Measurements from ENCODE around the gene RNF113A. TPM values are rescaled to one million over a fixed set of nuclear protein-coding genes. Genes with fewer than 3 reads are reported as not detected.
"Not testable (repeated sequence)": the region's sequence is repeated elsewhere in the genome, so short reads cannot be mapped to it uniquely, and the experiment has no call there.

The RNF113A gene
- total RNA-seq = 10 to 100 TPM in 1 of 2 donors, 1 to 10 TPM in 1; 8.2 to 10.2 TPM
- long read RNA-seq, donor 1, partial matches to known transcripts = 0 of 1 reads
- long read RNA-seq, donor 1, other reads (novel, unspliced or antisense) = 0 of 1 reads
- long read RNA-seq, donor 2, transcript RNF113A-201 (1 exons, 1,353 nt) = major isoform, 42 of 42 reads
- long read RNA-seq, donor 2, partial matches to known transcripts = 0 of 42 reads
- long read RNA-seq, donor 2, other reads (novel, unspliced or antisense) = 0 of 42 reads

- intact Hi-C loops (cut with DNase I) = loop anchor here in 1 of 2 donors (5.0 kb wide), 1 partner anchor 899 kb away; the partner anchor contains the start of gene LONRF3
- peak; percentile 95 for DNase-seq (ENCODE audit: low spot score)
Observed at GRCh38 chrX:119871599-119872395, at the start of gene RNF113A, which contains the start of gene NDUFA1. Gene RNF113A (minus strand): TSS chrX:119871733. CDS start chrX:119871613, 120 bp downstream. Gene NDUFA1 (plus strand): TSS chrX:119871832. CDS start chrX:119871912, 80 bp downstream.

- intact Hi-C loops (cut with DNase I) = no loop called here
- no peak for DNase-seq (ENCODE audit: low spot score)
Observed at GRCh38 chrX:119919835-119920585, 48.5 kb upstream of the RNF113A start.

GRCh38 chrX:119917877-119918276 lies 46.3 kb upstream of the RNF113A start:
- intact Hi-C loops (cut with DNase I) = no loop called here
- peak; percentile 24 for DNase-seq (ENCODE audit: low spot score)

GRCh38 chrX:119916310-119916709 lies 44.8 kb upstream of the RNF113A start:
- peak; percentile 17 for DNase-seq (ENCODE audit: low spot score)
- intact Hi-C loops (cut with DNase I) = no loop called here

GRCh38 chrX:119900976-119901375 lies 29.4 kb upstream of the RNF113A start:
- DNase-seq (ENCODE audit: low spot score) = no peak
- intact Hi-C loops (cut with DNase I) = no loop called here

- DNase-seq (ENCODE audit: low spot score) = no peak
- intact Hi-C loops (cut with DNase I) = no loop called here
Observed at GRCh38 chrX:119899125-119899524, 27.6 kb upstream of the RNF113A start.

GRCh38 chrX:119895843-119896326 lies 24.4 kb upstream of the RNF113A start, which contains the start of gene AKAP14:
Gene AKAP14 (plus strand): TSS chrX:119895893. CDS start chrX:119903224, 7,331 bp downstream.
- intact Hi-C loops (cut with DNase I) = no loop called here
- no peak for DNase-seq (ENCODE audit: low spot score)

- intact Hi-C loops (cut with DNase I); DNase-seq (ENCODE audit: low spot score): not testable (repeated sequence)
Observed at GRCh38 chrX:119891961-119892692, 20.6 kb upstream of the RNF113A start.

GRCh38 chrX:119890626-119891025 lies 19.1 kb upstream of the RNF113A start:
- DNase-seq (ENCODE audit: low spot score); intact Hi-C loops (cut with DNase I): not testable (repeated sequence)

- DNase-seq (ENCODE audit: low spot score) = peak; percentile 84
- intact Hi-C loops (cut with DNase I) = no loop called here
Observed at GRCh38 chrX:119887721-119888425, 16.3 kb upstream of the RNF113A start.

- no peak for DNase-seq (ENCODE audit: low spot score)
- intact Hi-C loops (cut with DNase I) = no loop called here
Observed at GRCh38 chrX:119885554-119886428, 14.3 kb upstream of the RNF113A start.

GRCh38 chrX:119880552-119881437 lies 9.3 kb upstream of the RNF113A start:
- intact Hi-C loops (cut with DNase I) = no loop called here
- no peak for DNase-seq (ENCODE audit: low spot score)

- intact Hi-C loops (cut with DNase I) = no loop called here
- DNase-seq (ENCODE audit: low spot score) = no peak
Observed at GRCh38 chrX:119880076-119880475, 8.5 kb upstream of the RNF113A start.

GRCh38 chrX:119878740-119879139 lies 7.2 kb upstream of the RNF113A start:
- intact Hi-C loops (cut with DNase I) = no loop called here

GRCh38 chrX:119871245-119871598 lies 311 bp downstream of the RNF113A start:
- intact Hi-C loops (cut with DNase I) = loop anchor here in 1 of 2 donors (5.0 kb wide), 1 partner anchor 899 kb away; the partner anchor contains the start of gene LONRF3
- no peak for DNase-seq (ENCODE audit: low spot score)

More at GRCh38 chrX:119878740-119879139, 7.2 kb upstream of the RNF113A start:
- no peak for DNase-seq (ENCODE audit: low spot score)

- no peak for DNase-seq (ENCODE audit: low spot score)
- intact Hi-C loops (cut with DNase I) = loop anchor here in 1 of 2 donors (5.0 kb wide), 1 partner anchor 898 kb away; the partner anchor contains the start of gene LONRF3
Observed at GRCh38 chrX:119870626-119871131, 854 bp downstream of the RNF113A start.

All from posterior vena cava (tissue), 2 donors.